Mesodermal cell (in vitro differentiated cells): ENCODE data around the gene TP73.

Experiments
- H3K27ac ChIP-seq: 2 replicates; pipeline ENCODE4 v1.7.0; 2013; ENCODE audit warnings: mild to moderate bottlenecking, low read depth, low read length, moderate library complexity; ENCODE audit not compliant: severe bottlenecking
- H3K36me3 ChIP-seq: 2 replicates; pipeline ENCODE4 v1.7.1; 2013; ENCODE audit warnings: mild to moderate bottlenecking, low read length, moderate library complexity; ENCODE audit not compliant: control insufficient read depth, insufficient read depth
- H3K4me1 ChIP-seq: one replicate; pipeline ENCODE4 v1.7.1; 2013; ENCODE audit warnings: mild to moderate bottlenecking, low read length; ENCODE audit not compliant: insufficient read depth, control insufficient read depth, poor library complexity, severe bottlenecking
- H3K4me3 ChIP-seq: 2 replicates; pipeline ENCODE4 v1.7.0; 2013; ENCODE audit warnings: low read length, control low read depth, mild to moderate bottlenecking; ENCODE audit not compliant: insufficient read depth, poor library complexity, severe bottlenecking; ENCODE audit errors: extremely low read depth
- H3K9me3 ChIP-seq: 2 replicates; pipeline ENCODE4 v1.7.1; 2013; ENCODE audit warnings: mild to moderate bottlenecking, low read length, moderate library complexity; ENCODE audit not compliant: control insufficient read depth
- WGBS, 2 experiments: methylation state at CpG; one replicate each; pipeline ENCODE4 v1.1.5; 2013; ENCODE audit warnings: missing lambda C conversion rate in 2 of 2; ENCODE audit not compliant: insufficient coverage in 2 of 2; 5-methylcytosine and 5-hydroxymethylcytosine counted together

Gene TP73

GRCh38 chr1:3734602-3735001 is 82.3 kb downstream of the TP73 start:
- 95 to 97% methylated on average over 16 of the region's 16 CpGs for WGBS, 2 experiments
- peaks cover 39% of the 10 kb centered on the region for H3K36me3 ChIP-seq
- no peak overlapping the region for H3K27ac ChIP-seq
- H3K4me1 ChIP-seq: peaks cover 2% of the 10 kb centered on the region
- H3K9me3 ChIP-seq: no peaks in the 10 kb centered on the region
- H3K4me3 ChIP-seq: no peak overlapping the region

- peaks cover 43% of the 10 kb centered on the region for H3K36me3 ChIP-seq
- 91 to 95% methylated on average over 8 of the region's 12 CpGs for WGBS, 2 experiments
- no peak overlapping the region for H3K27ac ChIP-seq
- H3K4me1 ChIP-seq: peaks cover 2% of the 10 kb centered on the region
- no peaks in the 10 kb centered on the region for H3K9me3 ChIP-seq
- H3K4me3 ChIP-seq: no peak overlapping the region
These were observed 82.8 kb downstream of the TP73 start for GRCh38 chr1:3735027-3735681.

GRCh38 chr1:3735688-3736087 is 83.4 kb downstream of the TP73 start:
- Histone ChIP-seq H3K4me3 (no peak overlapping the region), H3K27ac (no peak overlapping the region)

GRCh38 chr1:3736131-3736561 is 83.8 kb downstream of the TP73 start:
- H3K27ac ChIP-seq: no peak overlapping the region
- H3K36me3 ChIP-seq: peaks cover 51% of the 10 kb centered on the region
- H3K9me3 ChIP-seq: no peaks in the 10 kb centered on the region
- no peak overlapping the region for H3K4me3 ChIP-seq
- WGBS, 2 experiments: 95 to 99% methylated on average over 12 to 13 of the region's 13 CpGs
- H3K4me1 ChIP-seq: peaks cover 2% of the 10 kb centered on the region

More at GRCh38 chr1:3735688-3736087, 83.4 kb downstream of the TP73 start:
- Histone ChIP-seq H3K4me1 (peaks cover 2% of the 10 kb centered on the region), H3K36me3 (peaks cover 47% of the 10 kb centered on the region), H3K9me3 (no peaks in the 10 kb centered on the region)
- 94 to 95% methylated on average over 13 of the region's 13 CpGs for WGBS, 2 experiments

- no peaks in the 10 kb centered on the region for H3K9me3 ChIP-seq
- no peak overlapping the region for H3K4me3 ChIP-seq
- WGBS, 2 experiments: 92 to 99% methylated on average over 12 to 14 of the region's 14 CpGs
- H3K4me1 ChIP-seq: peaks cover 2% of the 10 kb centered on the region
- peaks cover 57% of the 10 kb centered on the region for H3K36me3 ChIP-seq
- H3K27ac ChIP-seq: no peak overlapping the region
These were observed 84.4 kb downstream of the TP73 start for GRCh38 chr1:3736708-3737107.

- Histone ChIP-seq H3K4me1 (no peaks in the 10 kb centered on the region), H3K9me3 (no peaks in the 10 kb centered on the region), H3K27ac (no peak overlapping the region), H3K36me3 (peaks cover 78% of the 10 kb centered on the region), H3K4me3 (no peak overlapping the region)
- 93 to 98% methylated on average over 8 to 12 of the region's 12 CpGs for WGBS, 2 experiments
These were observed 86.6 kb downstream of the TP73 start for GRCh38 chr1:3738943-3739342.

GRCh38 chr1:3740042-3740441 is 87.7 kb downstream of the TP73 start:
- Histone ChIP-seq H3K4me3 (no peak overlapping the region), H3K36me3 (peaks cover 78% of the 10 kb centered on the region)
- WGBS, 2 experiments: 98 to 99% methylated on average over 9 of the region's 9 CpGs

GRCh38 chr1:3740752-3741151 is 88.4 kb downstream of the TP73 start:
- peaks cover 75% of the 10 kb centered on the region for H3K36me3 ChIP-seq
- no peak overlapping the region for H3K27ac ChIP-seq
- H3K9me3 ChIP-seq: no peaks in the 10 kb centered on the region
- H3K4me1 ChIP-seq: peaks cover 6% of the 10 kb centered on the region
- WGBS, 2 experiments: 97 to 98% methylated on average over 9 to 13 of the region's 13 CpGs
- H3K4me3 ChIP-seq: no peak overlapping the region

More at GRCh38 chr1:3740042-3740441, 87.7 kb downstream of the TP73 start:
- Histone ChIP-seq H3K4me1 (peaks cover 3% of the 10 kb centered on the region), H3K27ac (no peak overlapping the region), H3K9me3 (no peaks in the 10 kb centered on the region)

- Histone ChIP-seq H3K27ac (no peak overlapping the region), H3K4me1 (peaks cover 9% of the 10 kb centered on the region), H3K36me3 (peaks cover 65% of the 10 kb centered on the region), H3K4me3 (no peak overlapping the region), H3K9me3 (no peaks in the 10 kb centered on the region)
- WGBS, 2 experiments: 95 to 97% methylated on average over 19 to 20 of the region's 22 CpGs
These were observed 89.5 kb downstream of the TP73 start for GRCh38 chr1:3741566-3742438.

GRCh38 chr1:3742439-3743298 is 90.4 kb downstream of the TP73 start:
- H3K9me3 ChIP-seq: no peaks in the 10 kb centered on the region
- 95 to 97% methylated on average over 24 of the region's 24 CpGs for WGBS, 2 experiments
- peaks cover 9% of the 10 kb centered on the region for H3K4me1 ChIP-seq
- peaks cover 57% of the 10 kb centered on the region for H3K36me3 ChIP-seq
- no peak overlapping the region for H3K27ac ChIP-seq
- H3K4me3 ChIP-seq: no peak overlapping the region
